ENCODE results near the gene ATP9B. TPM values are rescaled to one million over a fixed set of nuclear protein-coding genes. Genes with fewer than 3 reads are reported as not detected.

ATP9B gene
- total and polyA plus RNA-seq, 4 donors, result 7.1 to 31.4 (median 15.5) TPM

DNA sequence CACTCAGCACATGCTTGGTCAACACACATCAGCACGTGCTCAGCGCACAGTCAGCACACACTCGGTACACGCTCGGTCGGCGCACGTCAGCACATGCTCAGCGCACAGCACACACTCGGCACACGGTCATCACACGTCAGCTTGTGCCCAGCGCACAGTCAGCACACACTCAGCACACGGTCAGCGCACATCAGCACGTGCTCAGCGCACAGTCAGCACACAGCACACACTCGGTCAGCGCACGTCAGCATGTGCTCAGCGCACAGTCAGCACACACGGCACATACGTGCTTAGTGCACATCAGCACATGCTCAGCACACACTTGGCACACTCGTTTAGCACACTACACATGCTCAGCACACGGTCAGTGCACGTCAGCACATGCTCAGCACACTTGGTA is 276.8 kb downstream of the ATP9B start:
- TF ChIP-seq NR2F2 (IDR thresholded peaks at IDR 0.05), result no peak
- no peak for TF ChIP-seq JUND (IDR thresholded peaks at IDR 0.05)
- TF ChIP-seq, protein P1, sequence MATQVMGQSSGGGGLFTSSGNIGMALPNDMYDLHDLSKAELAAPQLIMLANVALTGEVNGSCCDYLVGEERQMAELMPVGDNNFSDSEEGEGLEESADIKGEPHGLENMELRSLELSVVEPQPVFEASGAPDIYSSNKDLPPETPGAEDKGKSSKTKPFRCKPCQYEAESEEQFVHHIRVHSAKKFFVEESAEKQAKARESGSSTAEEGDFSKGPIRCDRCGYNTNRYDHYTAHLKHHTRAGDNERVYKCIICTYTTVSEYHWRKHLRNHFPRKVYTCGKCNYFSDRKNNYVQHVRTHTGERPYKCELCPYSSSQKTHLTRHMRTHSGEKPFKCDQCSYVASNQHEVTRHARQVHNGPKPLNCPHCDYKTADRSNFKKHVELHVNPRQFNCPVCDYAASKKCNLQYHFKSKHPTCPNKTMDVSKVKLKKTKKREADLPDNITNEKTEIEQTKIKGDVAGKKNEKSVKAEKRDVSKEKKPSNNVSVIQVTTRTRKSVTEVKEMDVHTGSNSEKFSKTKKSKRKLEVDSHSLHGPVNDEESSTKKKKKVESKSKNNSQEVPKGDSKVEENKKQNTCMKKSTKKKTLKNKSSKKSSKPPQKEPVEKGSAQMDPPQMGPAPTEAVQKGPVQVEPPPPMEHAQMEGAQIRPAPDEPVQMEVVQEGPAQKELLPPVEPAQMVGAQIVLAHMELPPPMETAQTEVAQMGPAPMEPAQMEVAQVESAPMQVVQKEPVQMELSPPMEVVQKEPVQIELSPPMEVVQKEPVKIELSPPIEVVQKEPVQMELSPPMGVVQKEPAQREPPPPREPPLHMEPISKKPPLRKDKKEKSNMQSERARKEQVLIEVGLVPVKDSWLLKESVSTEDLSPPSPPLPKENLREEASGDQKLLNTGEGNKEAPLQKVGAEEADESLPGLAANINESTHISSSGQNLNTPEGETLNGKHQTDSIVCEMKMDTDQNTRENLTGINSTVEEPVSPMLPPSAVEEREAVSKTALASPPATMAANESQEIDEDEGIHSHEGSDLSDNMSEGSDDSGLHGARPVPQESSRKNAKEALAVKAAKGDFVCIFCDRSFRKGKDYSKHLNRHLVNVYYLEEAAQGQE (IDR thresholded peaks at IDR 0.05), result no peak
- TF ChIP-seq, protein P2, sequence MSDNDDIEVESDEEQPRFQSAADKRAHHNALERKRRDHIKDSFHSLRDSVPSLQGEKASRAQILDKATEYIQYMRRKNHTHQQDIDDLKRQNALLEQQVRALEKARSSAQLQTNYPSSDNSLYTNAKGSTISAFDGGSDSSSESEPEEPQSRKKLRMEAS (IDR thresholded peaks at IDR 0.05), result no peak
- TF ChIP-seq RXRA (IDR thresholded peaks at IDR 0.05), result no peak
- TF ChIP-seq HNF4A (conservative IDR thresholded peaks at IDR 0.05), result no peak
- no peak for TF ChIP-seq YY1 (IDR thresholded peaks at IDR 0.05)
- no peak for TF ChIP-seq FOXA2 (IDR thresholded peaks at IDR 0.05)
- TF ChIP-seq FOXA1 (IDR thresholded peaks at IDR 0.05), result no peak
- no peak for TF ChIP-seq EGR1 (IDR thresholded peaks at IDR 0.05; ENCODE audit: low read depth in 2 of 2)
- TF ChIP-seq, protein P3, sequence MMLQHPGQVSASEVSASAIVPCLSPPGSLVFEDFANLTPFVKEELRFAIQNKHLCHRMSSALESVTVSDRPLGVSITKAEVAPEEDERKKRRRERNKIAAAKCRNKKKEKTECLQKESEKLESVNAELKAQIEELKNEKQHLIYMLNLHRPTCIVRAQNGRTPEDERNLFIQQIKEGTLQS (IDR thresholded peaks at IDR 0.05), result no peak
- 97% methylated on average over 26 of the region's 26 CpGs for WGBS
- Histone ChIP-seq H3K27me3 (ENCODE audit: control insufficient read depth in 4 of 4, insufficient read depth in 4 of 4, low read length in 3 of 4) (no peaks in the 10 kb centered on the region), H3K9me3 (ENCODE audit: control insufficient read depth in 4 of 4, low read length in 3 of 4) (no peaks in the 10 kb centered on the region), H3K27ac (ENCODE audit: low read depth in 1 of 2, low read length in 2 of 2) (no peak overlapping the region), H3K4me1 (ENCODE audit: control insufficient read depth in 4 of 4, insufficient read depth in 4 of 4, low read length in 3 of 4) (peaks cover 0 to 4% (median 0%) of the 10 kb centered on the region in 4 donors), H3K4me3 (ENCODE audit: low read depth in 1 of 3, low read length in 3 of 3) (no peak overlapping the region), H3K36me3 (ENCODE audit: control insufficient read depth in 4 of 4, insufficient read depth in 3 of 4, low read depth in 1 of 4, low read length in 3 of 4) (peaks cover 7 to 36% (median 27%) of the 10 kb centered on the region in 4 donors), H3K9ac (ENCODE audit: low read depth in 1 of 2, low read length in 2 of 2) (no peak overlapping the region)
- no peak for DNase-seq (ENCODE audit: low spot score)

DNA sequence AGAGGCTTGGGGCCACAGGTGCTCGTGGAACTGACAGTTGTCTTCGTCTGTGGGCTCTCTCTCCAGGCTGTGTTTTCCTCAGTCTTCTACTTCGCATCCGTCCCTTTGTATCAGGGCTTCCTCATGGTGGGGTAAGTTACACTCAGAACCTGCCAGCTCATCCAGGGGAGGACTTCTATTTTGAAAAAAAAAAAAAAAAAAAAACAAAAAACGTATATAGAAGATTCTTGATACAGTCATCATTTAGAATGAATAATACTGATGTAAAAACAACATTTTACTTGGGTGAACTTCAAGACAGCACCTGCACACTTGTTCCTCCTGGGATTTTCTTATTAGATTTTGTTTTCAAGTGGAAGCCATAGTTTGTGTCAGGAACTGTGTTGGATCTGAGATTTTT is 278.9 kb downstream of the ATP9B start:
- Histone ChIP-seq H3K4me3 (ENCODE audit: low read depth in 1 of 3, low read length in 3 of 3) (no peak overlapping the region), H3K36me3 (ENCODE audit: control insufficient read depth in 4 of 4, insufficient read depth in 3 of 4, low read depth in 1 of 4, low read length in 3 of 4) (peaks cover 7 to 43% (median 30%) of the 10 kb centered on the region in 4 donors), H3K27ac (ENCODE audit: low read depth in 1 of 2, low read length in 2 of 2) (no peak overlapping the region), H3K9ac (ENCODE audit: low read depth in 1 of 2, low read length in 2 of 2) (no peak overlapping the region), H3K4me1 (ENCODE audit: control insufficient read depth in 4 of 4, insufficient read depth in 4 of 4, low read length in 3 of 4) (peaks cover 0 to 4% (median 0%) of the 10 kb centered on the region in 4 donors), H3K27me3 (ENCODE audit: control insufficient read depth in 4 of 4, insufficient read depth in 4 of 4, low read length in 3 of 4) (no peaks in the 10 kb centered on the region), H3K9me3 (ENCODE audit: control insufficient read depth in 4 of 4, low read length in 3 of 4) (no peaks in the 10 kb centered on the region)
- no peak for DNase-seq (ENCODE audit: low spot score)
- TF ChIP-seq FOXA1 (IDR thresholded peaks at IDR 0.05), result no peak
- TF ChIP-seq SP1 (IDR thresholded peaks at IDR 0.05), result no peak
- TF ChIP-seq GABPA (IDR thresholded peaks at IDR 0.05 in 1 of 2, conservative IDR thresholded peaks at IDR 0.05 in 1 of 2), result no peak
- TF ChIP-seq EGR1 (IDR thresholded peaks at IDR 0.05; ENCODE audit: low read depth in 2 of 2), result no peak
- TF ChIP-seq, protein P4, sequence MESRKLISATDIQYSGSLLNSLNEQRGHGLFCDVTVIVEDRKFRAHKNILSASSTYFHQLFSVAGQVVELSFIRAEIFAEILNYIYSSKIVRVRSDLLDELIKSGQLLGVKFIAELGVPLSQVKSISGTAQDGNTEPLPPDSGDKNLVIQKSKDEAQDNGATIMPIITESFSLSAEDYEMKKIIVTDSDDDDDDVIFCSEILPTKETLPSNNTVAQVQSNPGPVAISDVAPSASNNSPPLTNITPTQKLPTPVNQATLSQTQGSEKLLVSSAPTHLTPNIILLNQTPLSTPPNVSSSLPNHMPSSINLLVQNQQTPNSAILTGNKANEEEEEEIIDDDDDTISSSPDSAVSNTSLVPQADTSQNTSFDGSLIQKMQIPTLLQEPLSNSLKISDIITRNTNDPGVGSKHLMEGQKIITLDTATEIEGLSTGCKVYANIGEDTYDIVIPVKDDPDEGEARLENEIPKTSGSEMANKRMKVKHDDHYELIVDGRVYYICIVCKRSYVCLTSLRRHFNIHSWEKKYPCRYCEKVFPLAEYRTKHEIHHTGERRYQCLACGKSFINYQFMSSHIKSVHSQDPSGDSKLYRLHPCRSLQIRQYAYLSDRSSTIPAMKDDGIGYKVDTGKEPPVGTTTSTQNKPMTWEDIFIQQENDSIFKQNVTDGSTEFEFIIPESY (IDR thresholded peaks at IDR 0.05), result no peak
- TF ChIP-seq RXRA (IDR thresholded peaks at IDR 0.05), result no peak
- WGBS, result 90% methylated on average over 5 of the region's 5 CpGs

All from liver (tissue), 9 donors.